Mucosa of gallbladder (tissue), 1 donor: ENCODE measurements around the gene TFIP11. TPM values are rescaled to one million over a fixed set of nuclear protein-coding genes. Genes with fewer than 3 reads are reported as not detected.

Experiments used
- DNase-seq: peaks from one replicate; pipeline ENCODE4 v3.0.0-alpha.2; 2020; ENCODE audit warnings: low spot score
- total RNA-seq: library from RNA; stranded (reverse); gene quantifications from one replicate; pipeline ENCODE4 v1.2.1, GENCODE V29; 2021
- donor health status: DM: no; HTN: no; CAD: no.

Gene TFIP11
- total RNA-seq, 1 donor from 2014 or later, result 34.2 TPM

DNA sequence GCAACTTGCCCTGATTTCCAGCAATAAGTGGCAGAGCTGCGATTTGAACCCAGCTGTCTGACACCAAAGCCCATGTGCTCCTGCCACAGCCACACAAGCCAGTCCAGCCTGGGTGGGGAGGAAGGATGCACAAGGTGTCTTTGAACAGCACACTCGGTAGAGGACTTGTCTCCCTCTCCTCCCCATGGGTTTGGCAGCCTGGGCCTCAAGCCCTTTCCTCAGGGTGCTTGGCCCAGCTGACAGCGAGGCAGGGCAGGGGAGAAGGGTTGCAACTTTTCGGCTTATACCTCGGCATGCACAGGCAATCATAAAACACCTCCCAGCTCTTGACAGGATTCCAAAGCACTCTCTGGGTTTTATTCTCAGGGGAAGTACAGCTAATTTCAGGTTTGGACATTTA is 63.9 kb downstream of the TFIP11 start:
- DNase-seq, result no peak

DNA sequence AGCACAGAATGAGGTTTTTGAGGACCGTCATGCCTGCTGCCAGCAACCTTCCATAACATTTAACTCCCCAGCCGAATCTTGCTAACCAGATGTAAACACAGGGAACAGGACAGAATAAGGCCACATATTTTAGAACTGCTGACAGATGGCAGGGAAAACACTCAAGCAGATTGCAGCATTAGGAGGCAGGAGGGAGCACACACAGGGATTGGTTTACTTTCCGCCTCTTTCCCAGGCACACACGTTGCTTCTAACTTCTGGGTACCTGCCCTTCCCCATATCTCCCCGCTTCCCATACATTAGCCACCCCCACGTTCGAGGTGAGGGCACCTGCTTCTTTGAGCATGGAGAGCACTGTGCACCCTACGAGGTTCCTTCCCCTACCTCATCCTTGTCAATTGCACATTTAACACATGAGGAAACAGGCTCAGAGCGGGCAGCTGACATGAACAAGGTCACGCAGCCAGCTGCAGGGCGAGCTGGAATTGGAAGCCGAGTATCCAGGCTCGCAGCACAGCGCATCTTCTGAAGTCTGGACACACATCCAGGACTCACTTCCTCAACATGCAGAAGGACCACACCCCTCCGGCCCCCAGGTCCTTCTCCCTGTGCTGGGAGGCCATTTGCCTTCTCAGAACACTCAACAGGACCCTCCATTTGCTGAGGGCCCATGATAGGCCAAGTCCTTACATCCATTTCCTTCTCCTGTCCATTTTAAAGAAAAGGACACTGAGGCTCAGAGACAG is 64.5 kb downstream of the TFIP11 start:
- no peak for DNase-seq

DNA sequence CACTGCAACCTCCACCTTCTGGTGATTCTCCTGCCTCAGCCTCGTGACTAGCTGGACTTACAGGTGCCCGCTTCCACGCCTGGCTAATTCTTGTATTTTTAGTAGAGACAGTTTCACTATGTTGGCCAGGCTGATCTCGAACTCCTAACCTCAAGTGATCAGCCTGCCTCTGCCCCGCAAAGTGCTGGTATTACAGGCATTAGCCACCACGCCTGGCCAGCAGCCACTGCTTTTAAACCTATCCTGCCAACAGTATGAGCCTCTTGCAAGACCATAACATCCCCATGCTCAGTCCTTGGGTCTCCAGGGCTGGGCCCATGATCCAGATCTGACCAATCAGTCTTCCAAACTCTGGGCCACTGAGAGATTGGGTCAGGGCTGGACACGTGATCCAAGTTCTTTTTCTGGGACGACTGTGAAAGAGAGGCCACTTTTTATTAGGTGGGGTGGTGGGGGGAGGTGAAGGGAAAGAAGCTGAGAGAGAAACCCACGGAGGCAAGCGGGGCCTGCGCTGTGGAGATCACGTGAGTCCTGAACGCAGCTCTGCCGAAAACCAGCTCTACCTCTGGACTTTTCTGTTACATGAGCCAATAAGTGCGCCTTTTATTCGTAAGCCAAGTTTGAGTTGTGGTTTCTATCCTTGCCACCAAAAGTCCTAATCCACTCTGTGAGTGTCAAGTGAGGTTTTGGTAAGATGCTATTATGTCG is 65.3 kb downstream of the TFIP11 start:
- DNase-seq, result no peak

DNA sequence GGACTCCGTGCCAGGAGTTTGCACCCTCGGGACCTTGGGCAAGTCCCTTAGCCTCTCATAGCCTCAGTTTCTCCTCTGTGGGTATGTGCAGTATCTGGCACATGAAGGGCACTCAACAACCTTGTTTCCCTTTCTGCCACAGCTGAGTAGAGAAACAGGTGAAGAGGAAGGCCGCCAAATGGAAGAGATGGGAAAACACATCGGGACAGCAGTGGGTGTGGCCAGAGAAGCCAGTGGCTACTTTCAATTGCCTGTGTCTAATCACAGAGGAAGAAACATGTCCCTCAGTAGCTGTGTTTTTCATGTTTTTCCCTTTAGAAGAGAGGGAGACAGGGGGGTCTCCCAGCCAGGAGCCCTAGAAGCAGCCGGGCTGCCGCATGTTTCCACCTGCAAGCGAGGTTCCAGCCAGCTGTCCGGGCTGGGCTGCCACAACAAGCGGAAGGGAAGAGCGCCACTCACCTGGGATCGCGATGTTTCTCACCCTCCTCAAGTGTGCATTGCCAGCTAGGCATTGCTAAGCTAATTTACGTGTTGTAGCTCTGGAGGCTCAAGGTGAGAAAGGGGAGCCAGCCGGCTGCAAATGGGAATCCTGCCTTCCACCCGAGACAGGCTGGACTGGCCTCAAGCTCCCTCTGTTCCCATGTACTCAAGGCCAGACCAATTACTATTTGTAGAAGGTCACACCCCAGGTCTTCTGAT is 66.5 kb downstream of the TFIP11 start:
- no peak for DNase-seq

DNA sequence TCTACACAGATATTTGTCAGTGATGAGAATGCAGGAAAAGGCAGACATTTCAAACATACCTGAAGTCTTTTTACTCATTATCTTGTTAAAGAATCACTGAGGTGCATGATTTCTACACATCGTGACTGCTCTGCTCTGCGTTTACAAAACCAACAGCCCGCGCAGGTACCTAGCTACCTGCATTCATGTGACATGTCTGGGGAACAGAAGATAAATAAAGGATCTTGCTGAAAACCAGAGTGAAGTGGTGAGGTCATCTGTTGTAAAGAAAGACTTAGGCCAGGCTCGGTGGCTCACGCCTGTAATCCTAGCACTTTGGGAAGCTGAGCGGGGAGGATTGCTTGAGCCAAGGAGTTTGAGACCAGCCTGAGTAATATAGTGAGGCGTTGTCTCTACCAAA is 67.5 kb downstream of the TFIP11 start:
- no peak for DNase-seq

DNA sequence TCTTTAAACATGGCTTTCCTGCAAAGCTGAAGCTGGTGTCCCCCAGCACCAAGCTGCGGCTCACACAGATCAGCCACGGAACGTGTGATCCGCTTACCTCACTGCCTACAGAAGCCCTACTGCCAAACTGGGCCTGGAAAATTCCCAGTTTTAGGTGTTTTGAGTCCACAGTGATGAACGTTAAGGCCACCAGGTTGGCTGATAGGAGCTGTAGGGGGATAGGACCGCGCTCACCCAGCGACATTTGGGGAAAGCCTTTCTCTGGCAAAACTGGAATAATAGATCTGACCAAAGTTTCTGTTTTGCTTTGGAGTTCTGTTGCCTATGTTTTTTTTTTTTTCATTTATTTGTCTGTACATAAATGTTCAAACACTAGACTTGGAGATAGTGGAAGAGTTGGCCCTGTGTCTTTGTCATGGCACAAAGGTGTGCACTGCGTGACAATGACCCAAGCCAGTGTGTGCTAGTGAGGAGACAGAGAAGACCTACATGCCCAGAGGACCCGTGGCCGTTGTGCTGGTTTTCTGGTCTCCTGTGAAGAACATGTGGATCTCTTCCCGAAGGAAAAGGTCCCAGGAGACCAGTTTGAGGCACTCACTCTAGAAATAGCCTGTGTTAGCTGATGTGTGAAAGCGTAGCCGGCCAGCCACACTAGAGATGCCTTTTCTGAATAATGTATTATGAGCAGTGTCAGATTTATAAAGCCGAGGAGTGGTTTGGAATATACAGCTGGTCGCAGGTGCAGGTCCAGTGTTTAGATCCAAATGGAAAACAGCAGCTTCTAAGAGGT is 68.2 kb downstream of the TFIP11 start:
- DNase-seq, result no peak

DNA sequence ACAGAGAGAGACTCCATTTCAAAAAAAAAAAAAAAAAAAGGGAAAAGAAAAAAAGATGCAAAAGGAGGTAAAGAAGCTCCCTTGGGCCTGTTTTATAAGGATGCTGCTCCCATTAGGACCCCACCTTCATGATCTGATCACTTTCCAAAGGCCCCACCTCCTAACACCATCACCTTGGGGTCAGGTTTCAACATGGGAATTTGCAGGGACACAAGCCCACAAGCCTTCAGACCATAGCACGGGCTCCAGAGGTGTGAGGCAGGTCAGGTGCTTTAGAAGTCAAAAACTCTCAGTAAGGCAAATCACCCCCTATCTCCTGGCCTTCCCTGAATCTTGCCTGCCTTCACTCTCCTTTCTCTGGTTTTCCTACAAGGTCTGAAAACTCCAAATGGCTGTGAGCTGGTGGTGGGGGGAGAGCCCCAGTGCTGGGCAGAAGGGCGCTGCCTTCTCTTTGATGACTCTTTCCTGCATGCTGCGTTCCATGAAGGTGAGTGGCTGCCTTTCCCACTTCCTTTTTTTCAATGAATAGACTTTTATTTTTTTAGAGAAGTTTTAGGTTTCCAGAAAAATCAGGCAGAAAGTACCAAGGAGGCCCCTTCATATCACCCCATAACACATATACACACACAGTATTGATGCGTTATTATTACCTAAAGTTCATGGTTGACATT is 70.1 kb downstream of the TFIP11 start:
- no peak for DNase-seq

Other genes with a start within 250 kb of the TFIP11 start
- gene ASPHD2, start 83.2 kb downstream of the TFIP11 start, total RNA-seq, result 5.5 TPM
- gene HPS4, start 28.7 kb downstream of the TFIP11 start, total RNA-seq, result 28.3 TPM
- 18.4 TPM for gene SRRD, start 28.6 kb downstream of the TFIP11 start, total RNA-seq
- 56.0 TPM for gene TPST2, start 77.7 kb upstream of the TFIP11 start, total RNA-seq
- 0.37 TPM for gene CRYBB1, start 105.6 kb upstream of the TFIP11 start, total RNA-seq
- not detected for gene CRYBA4, start 109.5 kb upstream of the TFIP11 start, total RNA-seq
- 2.7 TPM for gene MIAT, start 145.1 kb upstream of the TFIP11 start, total RNA-seq